ENCODE measurements around the gene MMP17. TPM values are rescaled to one million over a fixed set of nuclear protein-coding genes. Genes with fewer than 3 reads are reported as not detected.
A peak's percentile ranks its signal among the peaks of the same experiment; 100 is the strongest.

MMP17 gene
- total RNA-seq, 1 donor: 8.6 TPM

DNA sequence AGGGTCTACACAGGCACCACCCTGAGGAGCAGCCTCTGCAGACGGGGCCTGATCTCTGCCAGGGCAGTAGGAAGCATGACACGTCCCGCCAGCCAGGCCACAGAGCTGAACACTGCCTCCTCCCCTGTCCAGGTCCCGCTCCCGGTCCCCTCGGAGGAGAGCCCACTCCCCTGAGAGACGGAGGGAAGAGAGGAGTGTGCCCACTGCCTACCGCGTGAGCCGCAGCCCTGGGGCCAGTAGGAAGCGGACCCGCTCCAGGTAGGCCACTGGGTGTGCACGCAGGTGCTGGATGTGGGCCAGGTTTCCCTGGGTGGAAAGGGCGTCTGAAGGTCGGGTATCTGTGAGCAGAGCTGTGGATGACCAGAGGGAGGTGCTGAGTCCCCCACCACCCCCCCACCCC, 41.9 kb upstream of the MMP17 start:
- no peak overlapping the region for H3K4me3 ChIP-seq (ENCODE audit: low read depth, low read length)
- TF ChIP-seq, protein P1, sequence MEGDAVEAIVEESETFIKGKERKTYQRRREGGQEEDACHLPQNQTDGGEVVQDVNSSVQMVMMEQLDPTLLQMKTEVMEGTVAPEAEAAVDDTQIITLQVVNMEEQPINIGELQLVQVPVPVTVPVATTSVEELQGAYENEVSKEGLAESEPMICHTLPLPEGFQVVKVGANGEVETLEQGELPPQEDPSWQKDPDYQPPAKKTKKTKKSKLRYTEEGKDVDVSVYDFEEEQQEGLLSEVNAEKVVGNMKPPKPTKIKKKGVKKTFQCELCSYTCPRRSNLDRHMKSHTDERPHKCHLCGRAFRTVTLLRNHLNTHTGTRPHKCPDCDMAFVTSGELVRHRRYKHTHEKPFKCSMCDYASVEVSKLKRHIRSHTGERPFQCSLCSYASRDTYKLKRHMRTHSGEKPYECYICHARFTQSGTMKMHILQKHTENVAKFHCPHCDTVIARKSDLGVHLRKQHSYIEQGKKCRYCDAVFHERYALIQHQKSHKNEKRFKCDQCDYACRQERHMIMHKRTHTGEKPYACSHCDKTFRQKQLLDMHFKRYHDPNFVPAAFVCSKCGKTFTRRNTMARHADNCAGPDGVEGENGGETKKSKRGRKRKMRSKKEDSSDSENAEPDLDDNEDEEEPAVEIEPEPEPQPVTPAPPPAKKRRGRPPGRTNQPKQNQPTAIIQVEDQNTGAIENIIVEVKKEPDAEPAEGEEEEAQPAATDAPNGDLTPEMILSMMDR (IDR thresholded peaks at IDR 0.05; ENCODE audit: insufficient read depth, low read depth, low read length): no peak
- DNase-seq (ENCODE audit: low read depth): no peak

DNA sequence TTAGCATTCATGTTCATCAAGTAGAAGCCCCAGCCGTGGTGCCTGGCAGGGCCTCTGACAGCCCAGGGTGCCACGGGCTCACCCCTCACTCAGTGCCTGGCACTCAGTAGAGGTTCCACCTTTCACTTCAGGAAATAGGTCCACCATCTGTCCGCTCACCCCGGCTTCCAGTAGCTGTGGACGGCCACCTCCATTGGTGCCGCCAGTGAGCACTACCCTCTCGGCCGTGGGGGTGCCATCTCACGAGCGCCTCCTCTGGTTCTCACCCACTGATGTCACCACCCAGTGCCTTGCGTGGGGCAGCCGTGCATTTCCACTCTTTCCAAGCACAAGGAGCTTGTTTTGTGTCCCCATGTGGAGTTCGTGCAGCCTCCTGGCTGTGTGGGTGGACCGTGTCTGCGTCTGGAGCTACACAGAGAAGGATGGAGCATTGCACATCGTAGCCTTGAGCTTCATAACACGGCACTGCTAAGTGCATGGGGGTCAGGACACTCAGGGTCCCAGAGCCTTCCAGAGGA, 41.0 kb upstream of the MMP17 start:
- TF ChIP-seq, protein P1 (IDR thresholded peaks at IDR 0.05; ENCODE audit: insufficient read depth, low read depth, low read length): no peak
- no peak for DNase-seq (ENCODE audit: low read depth)
- no peak overlapping the region for H3K4me3 ChIP-seq (ENCODE audit: low read depth, low read length)

DNA sequence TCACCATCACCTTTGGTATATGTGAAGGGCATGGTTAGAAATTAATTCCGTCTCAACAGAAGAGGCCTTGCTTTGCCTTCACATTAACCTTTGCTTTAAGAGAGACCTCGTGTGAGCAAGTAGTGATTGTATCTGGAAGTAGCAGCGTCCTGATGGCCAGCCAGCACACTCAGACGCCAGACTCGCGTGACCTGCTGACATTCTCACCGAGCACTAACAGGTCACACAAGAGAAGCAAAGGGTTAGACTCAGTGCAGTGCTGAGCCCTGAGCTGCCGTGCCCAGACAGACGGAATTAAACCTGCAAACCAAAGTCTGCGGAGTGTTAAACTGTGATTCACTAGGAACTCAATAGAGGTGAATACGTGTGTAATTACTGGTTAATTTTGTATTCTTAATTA, 40.1 kb upstream of the MMP17 start:
- no peak overlapping the region for H3K4me3 ChIP-seq (ENCODE audit: low read depth, low read length)
- TF ChIP-seq, protein P1 (IDR thresholded peaks at IDR 0.05; ENCODE audit: insufficient read depth, low read depth, low read length): no peak
- DNase-seq (ENCODE audit: low read depth): no peak

DNA sequence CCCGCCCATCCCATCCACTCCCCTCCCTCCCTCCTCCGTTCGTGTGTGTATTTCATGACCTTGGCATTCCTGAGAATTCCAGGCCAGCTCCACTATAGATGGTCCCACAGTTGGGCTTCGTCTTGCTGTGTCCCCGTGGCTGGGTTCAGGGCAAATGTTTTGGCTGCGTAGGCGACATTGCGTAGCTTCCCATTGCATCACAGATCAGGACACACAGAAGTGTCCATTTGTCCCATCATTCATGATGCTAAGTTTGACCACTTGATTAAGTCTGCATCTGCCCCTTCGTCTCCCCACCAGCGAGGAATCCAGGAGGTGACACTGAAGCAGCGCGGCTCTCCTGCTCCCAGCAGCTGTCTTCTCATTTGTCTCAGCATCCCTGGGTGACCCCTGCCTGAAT, 38.6 kb upstream of the MMP17 start:
- DNase-seq (ENCODE audit: low read depth): no peak
- TF ChIP-seq, protein P1 (IDR thresholded peaks at IDR 0.05; ENCODE audit: insufficient read depth, low read depth, low read length): no peak
- no peak overlapping the region for H3K4me3 ChIP-seq (ENCODE audit: low read depth, low read length)

DNA sequence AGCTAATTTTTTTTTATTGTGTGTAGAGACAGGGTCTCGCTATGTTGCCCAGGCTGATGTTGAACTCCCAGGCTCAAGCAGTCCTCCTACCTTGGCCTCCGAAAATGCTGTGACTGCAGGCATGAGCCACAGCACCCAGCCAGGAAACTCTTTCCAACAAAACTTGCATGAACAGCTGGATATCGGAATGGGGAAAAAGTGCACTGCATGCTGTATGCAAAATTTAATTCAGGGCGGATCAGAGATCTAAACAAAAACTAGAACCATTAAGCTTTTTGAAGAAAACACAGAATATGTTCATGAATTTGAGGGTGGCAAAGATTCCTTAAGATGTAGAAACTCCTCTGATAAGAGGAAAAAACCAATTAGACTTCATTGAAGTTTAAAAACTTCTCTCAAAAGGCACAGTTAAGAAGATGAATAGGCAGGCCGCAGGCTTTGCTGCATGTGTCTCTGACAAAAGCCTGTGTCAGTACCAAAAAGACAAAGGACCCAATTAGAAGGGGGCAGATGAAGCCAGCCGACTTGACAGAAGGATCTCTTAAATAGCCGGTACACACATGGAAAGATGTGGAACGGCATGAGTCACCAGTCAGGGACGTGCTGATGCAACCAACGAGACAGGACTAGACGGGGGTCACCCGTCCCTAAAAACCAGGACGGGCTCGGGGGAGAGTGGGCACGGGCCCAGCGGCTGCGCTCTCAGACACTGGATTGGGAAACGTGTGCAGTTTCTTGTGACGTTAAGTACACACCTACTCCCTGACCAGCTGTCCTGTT, 34.8 kb upstream of the MMP17 start:
- TF ChIP-seq, protein P1 (IDR thresholded peaks at IDR 0.05; ENCODE audit: insufficient read depth, low read depth, low read length): no peak
- DNase-seq (ENCODE audit: low read depth): peak; percentile 76
- H3K4me3 ChIP-seq (ENCODE audit: low read depth, low read length): no peak overlapping the region

DNA sequence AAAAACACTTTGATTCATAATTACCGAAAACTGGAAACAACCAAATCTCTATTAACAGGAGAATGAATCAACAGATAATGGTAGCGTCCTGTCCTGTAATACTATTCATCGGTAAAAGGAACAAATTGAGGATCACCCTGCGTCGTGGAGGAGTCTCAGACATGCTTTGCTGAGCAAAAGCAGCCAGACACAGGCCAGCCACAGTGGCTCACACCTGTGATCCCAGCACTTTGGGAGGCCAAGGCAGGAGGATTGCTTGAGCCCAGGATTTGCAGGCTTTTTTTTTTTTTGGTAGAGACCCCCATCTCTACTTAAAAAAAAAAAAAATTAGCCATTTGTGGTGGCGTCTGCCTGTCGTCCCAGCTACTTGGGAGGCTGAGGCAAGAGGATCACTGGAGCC, 34.1 kb upstream of the MMP17 start:
- TF ChIP-seq, protein P1 (IDR thresholded peaks at IDR 0.05; ENCODE audit: insufficient read depth, low read depth, low read length): no peak
- no peak for DNase-seq (ENCODE audit: low read depth)
- H3K4me3 ChIP-seq (ENCODE audit: low read depth, low read length): no peak overlapping the region
